ENCODE results near the gene SNX7.

DNA sequence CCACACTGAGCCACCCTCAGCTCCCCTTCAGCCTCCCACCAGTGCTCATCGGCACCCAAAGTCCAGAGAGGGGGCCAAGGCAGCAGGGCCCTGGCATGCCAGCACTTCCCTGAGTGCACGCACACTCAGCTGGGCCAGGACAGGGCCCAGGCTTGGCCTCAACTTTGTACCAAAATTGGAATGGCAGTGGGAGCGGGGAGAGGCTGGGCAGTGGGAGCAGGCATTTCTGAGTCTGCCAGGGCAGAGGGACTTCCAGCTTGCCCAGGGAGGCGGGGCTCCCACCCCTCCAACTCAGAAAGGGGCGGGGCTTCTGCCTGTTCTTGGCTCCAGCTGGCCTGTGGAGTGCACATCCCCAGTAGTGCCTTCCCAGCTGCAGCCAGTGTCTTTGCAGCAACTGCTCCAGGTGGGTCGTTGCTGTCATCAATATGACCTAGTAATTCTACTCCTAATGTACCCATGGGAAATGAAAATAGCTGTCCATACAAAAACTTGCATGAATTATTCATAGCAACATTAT, 10.3 kb upstream of the SNX7 start:
- TF ChIP-seq, protein P1, sequence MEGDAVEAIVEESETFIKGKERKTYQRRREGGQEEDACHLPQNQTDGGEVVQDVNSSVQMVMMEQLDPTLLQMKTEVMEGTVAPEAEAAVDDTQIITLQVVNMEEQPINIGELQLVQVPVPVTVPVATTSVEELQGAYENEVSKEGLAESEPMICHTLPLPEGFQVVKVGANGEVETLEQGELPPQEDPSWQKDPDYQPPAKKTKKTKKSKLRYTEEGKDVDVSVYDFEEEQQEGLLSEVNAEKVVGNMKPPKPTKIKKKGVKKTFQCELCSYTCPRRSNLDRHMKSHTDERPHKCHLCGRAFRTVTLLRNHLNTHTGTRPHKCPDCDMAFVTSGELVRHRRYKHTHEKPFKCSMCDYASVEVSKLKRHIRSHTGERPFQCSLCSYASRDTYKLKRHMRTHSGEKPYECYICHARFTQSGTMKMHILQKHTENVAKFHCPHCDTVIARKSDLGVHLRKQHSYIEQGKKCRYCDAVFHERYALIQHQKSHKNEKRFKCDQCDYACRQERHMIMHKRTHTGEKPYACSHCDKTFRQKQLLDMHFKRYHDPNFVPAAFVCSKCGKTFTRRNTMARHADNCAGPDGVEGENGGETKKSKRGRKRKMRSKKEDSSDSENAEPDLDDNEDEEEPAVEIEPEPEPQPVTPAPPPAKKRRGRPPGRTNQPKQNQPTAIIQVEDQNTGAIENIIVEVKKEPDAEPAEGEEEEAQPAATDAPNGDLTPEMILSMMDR (IDR thresholded peaks at IDR 0.05): no peak
- no peak for TF ChIP-seq POLR2A (IDR thresholded peaks at IDR 0.05)
